ENCODE data around the gene UQCRH.

Gene UQCRH

GRCh38 chr1:46301406-46301807, 2.1 kb upstream of the UQCRH start:
- Histone ChIP-seq H3F3A (ENCODE audit: low read depth) (no peaks in the 10 kb centered on the region), H3K4me3 (ENCODE audit: low read length, poor library complexity, severe bottlenecking) (peak overlapping the region; percentile 81), H3K4me1 (ENCODE audit: insufficient read depth, low read length, poor library complexity, severe bottlenecking) (peaks cover 32% of the 10 kb centered on the region), H2AFZ (ENCODE audit: low read length) (0 out of 2 replicates have a peak overlapping the region, but pooled peaks have one; percentile 80), H4K20me1 (ENCODE audit: insufficient read depth, low read length, poor library complexity, severe bottlenecking) (peaks cover 58% of the 10 kb centered on the region), H3K4me2 (ENCODE audit: low read depth, low read length, poor library complexity, severe bottlenecking) (peak overlapping the region; percentile 93), H3K36me3 (ENCODE audit: insufficient read depth, low read length) (peaks cover 17% of the 10 kb centered on the region; the same call in 1 of the 2 replicates), H3K79me2 (ENCODE audit: insufficient read depth, low read length) (peaks cover 82% of the 10 kb centered on the region), H3K9ac (ENCODE audit: low read depth, low read length, poor library complexity, severe bottlenecking) (peak overlapping the region; percentile 87), H3K27me3 (ENCODE audit: insufficient read depth, low read length, poor library complexity, severe bottlenecking) (peaks cover 4% of the 10 kb centered on the region), H3K9me3 (ENCODE audit: insufficient read depth, low read depth, low read length) (no peaks in the 10 kb centered on the region), H3K9me2 (replicated peaks; ENCODE audit: low read depth, low read length) (no peaks in the 10 kb centered on the region)
- TF ChIP-seq CTCF (conservative IDR thresholded peaks at IDR 0.05; ENCODE audit: low read length) (no peak), EZH2phosphoT487 (IDR thresholded peaks at IDR 0.05; ENCODE audit: borderline replicate concordance) (no peak)

GRCh38 chr1:46301808-46302640, 1.5 kb upstream of the UQCRH start:
- TF ChIP-seq EZH2phosphoT487 (IDR thresholded peaks at IDR 0.05; ENCODE audit: borderline replicate concordance) = no peak
- TF ChIP-seq CTCF (conservative IDR thresholded peaks at IDR 0.05; ENCODE audit: low read length) = peak; percentile 45
- H3F3A ChIP-seq (ENCODE audit: low read depth) = no peaks in the 10 kb centered on the region
- peaks cover 36% of the 10 kb centered on the region for H3K4me1 ChIP-seq (ENCODE audit: insufficient read depth, low read length, poor library complexity, severe bottlenecking)
- H3K36me3 ChIP-seq (ENCODE audit: insufficient read depth, low read length) = peaks cover 10% of the 10 kb centered on the region; the same call in 1 of the 2 replicates
- H3K9me2 ChIP-seq (replicated peaks; ENCODE audit: low read depth, low read length) = no peaks in the 10 kb centered on the region
- peaks cover 4% of the 10 kb centered on the region for H3K27me3 ChIP-seq (ENCODE audit: insufficient read depth, low read length, poor library complexity, severe bottlenecking)
- H3K4me3 ChIP-seq (ENCODE audit: low read length, poor library complexity, severe bottlenecking) = peak overlapping the region; percentile 81
- H3K4me2 ChIP-seq (ENCODE audit: low read depth, low read length, poor library complexity, severe bottlenecking) = peak overlapping the region; percentile 93
- peaks cover 61% of the 10 kb centered on the region for H4K20me1 ChIP-seq (ENCODE audit: insufficient read depth, low read length, poor library complexity, severe bottlenecking)
- H2AFZ ChIP-seq (ENCODE audit: low read length) = peak overlapping the region; percentile 80
- H3K9me3 ChIP-seq (ENCODE audit: insufficient read depth, low read depth, low read length) = no peaks in the 10 kb centered on the region
- H3K79me2 ChIP-seq (ENCODE audit: insufficient read depth, low read length) = peaks cover 88% of the 10 kb centered on the region
- H3K9ac ChIP-seq (ENCODE audit: low read depth, low read length, poor library complexity, severe bottlenecking) = peak overlapping the region; percentile 87

GRCh38 chr1:46302641-46303037, 859 bp upstream of the UQCRH start:
- Histone ChIP-seq H4K20me1 (ENCODE audit: insufficient read depth, low read length, poor library complexity, severe bottlenecking) (peaks cover 66% of the 10 kb centered on the region), H3K4me2 (ENCODE audit: low read depth, low read length, poor library complexity, severe bottlenecking) (peak overlapping the region; percentile 93), H3K9ac (ENCODE audit: low read depth, low read length, poor library complexity, severe bottlenecking) (peak overlapping the region; percentile 87), H3K4me3 (ENCODE audit: low read length, poor library complexity, severe bottlenecking) (peak overlapping the region; percentile 81), H3K27me3 (ENCODE audit: insufficient read depth, low read length, poor library complexity, severe bottlenecking) (peaks cover 4% of the 10 kb centered on the region), H3K9me3 (ENCODE audit: insufficient read depth, low read depth, low read length) (no peaks in the 10 kb centered on the region), H3F3A (ENCODE audit: low read depth) (no peaks in the 10 kb centered on the region), H3K4me1 (ENCODE audit: insufficient read depth, low read length, poor library complexity, severe bottlenecking) (peaks cover 42% of the 10 kb centered on the region), H3K79me2 (ENCODE audit: insufficient read depth, low read length) (peaks cover 94% of the 10 kb centered on the region), H3K9me2 (replicated peaks; ENCODE audit: low read depth, low read length) (no peaks in the 10 kb centered on the region), H2AFZ (ENCODE audit: low read length) (peak overlapping the region; percentile 80), H3K36me3 (ENCODE audit: insufficient read depth, low read length) (peaks cover 4% of the 10 kb centered on the region; the same call in 1 of the 2 replicates)
- TF ChIP-seq CTCF (conservative IDR thresholded peaks at IDR 0.05; ENCODE audit: low read length) = no peak
- no peak for TF ChIP-seq EZH2phosphoT487 (IDR thresholded peaks at IDR 0.05; ENCODE audit: borderline replicate concordance)
